SK-N-SH (cell line): ENCODE data around the gene ARHGAP6. TPM values are rescaled to one million over a fixed set of nuclear protein-coding genes. Genes with fewer than 3 reads are reported as not detected.

Experiments
- CTCF ChIA-PET: fragments of 300-600, 350-600 bp; formaldehyde crosslinking; extraction: SDS; loops from one replicate; lab custom pipeline; 2021; lab: Yijun Ruan, JAX
- POLR2A ChIA-PET: fragments of 350-600 bp; sonication (Branson Sonifier 250); formaldehyde crosslinking; extraction: SDS; loops from one replicate; lab custom pipeline; 2020; ENCODE audit warnings: antibody characterized with exemption, inconsistent platforms; lab: Yijun Ruan, JAX
- DNase-seq: peaks from one replicate; pipeline ENCODE4 v3.0.0; 2012
- H2AFZ ChIP-seq: fragments of 200-600 bp; sonication (generic); 2 replicates; pipeline ENCODE4 v1.8.1; 2016; ENCODE audit warnings: antibody characterized with exemption, mild to moderate bottlenecking, low read depth
- H3F3A ChIP-seq: fragments of 200-600 bp; sonication (generic); replicated peaks from 2 replicates; pipeline ENCODE3; 2016; ENCODE audit warnings: antibody characterized with exemption, mild to moderate bottlenecking; ENCODE audit not compliant: insufficient read depth
- H3K27ac ChIP-seq, 2 experiments: fragments of 200-500 bp in 1 of 2; fragments of 200-600 bp in 1 of 2; sonication (Bioruptor generic) in 1 of 2; sonication (generic), shearing (Covaris generic) in 1 of 2; 2 replicates each; pipeline versions ENCODE4 v1.5.1 to v1.6.1; 2014 to 2016; ENCODE audit warnings: low read depth in 2 of 2, inconsistent platforms in 1 of 2, low read length in 1 of 2, mild to moderate bottlenecking in 1 of 2, mixed read lengths in 1 of 2
- H3K27me3 ChIP-seq: fragments of 200-600 bp; sonication (generic), shearing (Covaris generic); 2 replicates; pipeline ENCODE4 v1.6.1; 2016; ENCODE audit warnings: mixed run types; ENCODE audit not compliant: insufficient read depth
- H3K36me3 ChIP-seq, 2 experiments: fragments of 200-500 bp in 1 of 2; fragments of 200-600 bp in 1 of 2; sonication (Bioruptor generic) in 1 of 2; sonication (generic) in 1 of 2; replicated peaks in 1 of 2; 2 replicates each; pipeline versions ENCODE3 to v1.5.1; 2014 to 2016; ENCODE audit warnings: low read length in 1 of 2, mild to moderate bottlenecking in 1 of 2; ENCODE audit not compliant: insufficient read depth in 2 of 2, control insufficient read depth in 1 of 2
- H3K4me1 ChIP-seq, 2 experiments: fragments of 200-500 bp in 1 of 2; fragments of 200-600 bp in 1 of 2; sonication (Bioruptor generic) in 1 of 2; sonication (generic), shearing (Covaris generic) in 1 of 2; 2 replicates each; pipeline versions ENCODE4 v1.5.1 to v1.6.1; 2014 to 2016; ENCODE audit warnings: low read depth in 1 of 2, low read length in 1 of 2, mixed run types in 1 of 2; ENCODE audit not compliant: insufficient read depth in 2 of 2, control insufficient read depth in 1 of 2
- H3K4me2 ChIP-seq: fragments of 200-600 bp; sonication (generic), shearing (Covaris generic); 2 replicates; pipeline ENCODE4 v1.6.1; 2017; ENCODE audit warnings: mixed run types
- H3K4me3 ChIP-seq, 2 experiments: fragments of 200-500 bp in 1 of 2; fragments of 200-600 bp in 1 of 2; sonication (Bioruptor generic) in 1 of 2; sonication (generic), shearing (Covaris generic) in 1 of 2; 2 replicates each; pipeline versions ENCODE4 v1.5.1 to v1.8.1; 2014 to 2016; ENCODE audit warnings: low read depth in 2 of 2, inconsistent platforms in 1 of 2, low read length in 1 of 2, mild to moderate bottlenecking in 1 of 2, mixed read lengths in 1 of 2, moderate library complexity in 1 of 2
- H3K79me2 ChIP-seq: fragments of 200-600 bp; sonication (generic); 2 replicates; pipeline ENCODE4 v1.8.1; 2017; ENCODE audit warnings: mild to moderate bottlenecking; ENCODE audit not compliant: insufficient read depth
- H3K9ac ChIP-seq: fragments of 200-600 bp; sonication (generic); 2 replicates; pipeline ENCODE4 v1.6.1; 2017; ENCODE audit warnings: mixed run types
- H3K9me2 ChIP-seq: fragments of 200-600 bp; sonication (generic); 2 replicates; pipeline ENCODE4 v1.6.1; 2017; ENCODE audit warnings: mixed run types
- H3K9me3 ChIP-seq: fragments of 200-600 bp; sonication (generic); 2 replicates; pipeline ENCODE4 v1.6.1; 2017; ENCODE audit warnings: mixed run types, mild to moderate bottlenecking, moderate library complexity
- H4K20me1 ChIP-seq: fragments of 200-600 bp; sonication (generic); 2 replicates; pipeline ENCODE4 v1.6.1; 2017; ENCODE audit warnings: mild to moderate bottlenecking, mixed run types; ENCODE audit not compliant: insufficient read depth
- CHD2 ChIP-seq: fragments of 150-350 bp; IDR thresholded peaks from 2 replicates; pipeline ENCODE4 v1.6.1; 2018; ENCODE audit warnings: low read length; ENCODE audit not compliant: partially characterized antibody
- ELF1 ChIP-seq: IDR thresholded peaks from 2 replicates; pipeline ENCODE4 v1.4.0; 2012
- EZH2phosphoT487 ChIP-seq: fragments of 200-600 bp; sonication (generic); IDR thresholded peaks from 2 replicates; pipeline ENCODE4 v1.6.1; 2017; ENCODE audit warnings: low read depth, mixed run types, mild to moderate bottlenecking, antibody characterized with exemption, moderate library complexity, borderline replicate concordance
- FOSL2 ChIP-seq: IDR thresholded peaks from 2 replicates; pipeline ENCODE4 v1.4.0; 2012; ENCODE audit warnings: low read depth, mild to moderate bottlenecking, moderate library complexity, borderline replicate concordance
- GABPA ChIP-seq: IDR thresholded peaks from 2 replicates; pipeline ENCODE4 v1.4.0; 2012; ENCODE audit warnings: low read depth, mild to moderate bottlenecking
- GATA2 ChIP-seq: sonication (generic); formaldehyde crosslinking; IDR thresholded peaks from 2 replicates; pipeline ENCODE4 v1.5.0; 2020; ENCODE audit warnings: mild to moderate bottlenecking, missing genetic modification reagents
- IRF3 ChIP-seq: fragments of 150-350 bp; IDR thresholded peaks from 2 replicates; pipeline ENCODE4 v1.6.1; 2016; ENCODE audit warnings: mild to moderate bottlenecking, low read depth, low read length
- MAX ChIP-seq: IDR thresholded peaks from 2 replicates; pipeline ENCODE4 v1.4.0; 2012; ENCODE audit warnings: low read depth
- MEF2A ChIP-seq: IDR thresholded peaks from 2 replicates; pipeline ENCODE4 v1.4.0; 2012; ENCODE audit warnings: low read depth, borderline replicate concordance
- NRF1 ChIP-seq: IDR thresholded peaks from 2 replicates; pipeline ENCODE4 v1.6.1; 2012; ENCODE audit warnings: low read depth, mild to moderate bottlenecking, low read length
- POLR2AphosphoS5 ChIP-seq: IDR thresholded peaks from 2 replicates; pipeline ENCODE4 v1.6.1; 2012; ENCODE audit warnings: low read depth, low read length
- RXRA ChIP-seq: IDR thresholded peaks from 2 replicates; pipeline ENCODE4 v1.4.0; 2012; ENCODE audit warnings: low read depth, mild to moderate bottlenecking, borderline replicate concordance
- TAF1 ChIP-seq: IDR thresholded peaks from 2 replicates; pipeline ENCODE4 v1.6.1; 2012; ENCODE audit warnings: low read depth, mild to moderate bottlenecking, low read length, moderate library complexity, borderline replicate concordance
- TCF12 ChIP-seq: IDR thresholded peaks from 2 replicates; pipeline ENCODE4 v1.4.0; 2012
- TEAD4 ChIP-seq: IDR thresholded peaks from 2 replicates; pipeline ENCODE4 v1.4.0; 2012; ENCODE audit warnings: mild to moderate bottlenecking, borderline replicate concordance; ENCODE audit not compliant: insufficient read depth
- WGBS: methylation state at CpG from one replicate; pipeline ENCODE4 v1.1.6; 2017; ENCODE audit warnings: low lambda C conversion rate; 5-methylcytosine and 5-hydroxymethylcytosine counted together
- polyA plus RNA-seq, 3 experiments: library from polyadenylated mRNA; depleted of rRNA; stranded (reverse); fragments of >200 nt; gene quantifications; 2 replicates each; pipeline ENCODE4 v1.2.3, GENCODE V29; 2012
- TF ChIP-seq, protein P1 (sequence below): fragments of 150-350 bp; IDR thresholded peaks from 2 replicates; pipeline ENCODE4 v1.6.1; 2017; ENCODE audit warnings: antibody characterized with exemption, low read length, low read depth, borderline replicate concordance
- TF ChIP-seq, protein P2 (sequence below): IDR thresholded peaks from 2 replicates; pipeline ENCODE4 v1.4.0; 2012; ENCODE audit warnings: low read depth, borderline replicate concordance
- TF ChIP-seq, protein P3 (sequence below): IDR thresholded peaks from 2 replicates; pipeline ENCODE4 v1.4.0; 2012; ENCODE audit warnings: low read depth, borderline replicate concordance
- TF ChIP-seq, protein P4 (sequence below): fragments of 200-600 bp; sonication (generic); IDR thresholded peaks from 2 replicates; pipeline ENCODE4 v1.6.1; 2017; ENCODE audit warnings: antibody characterized with exemption, mild to moderate bottlenecking, moderate library complexity

ARHGAP6 gene
- polyA plus RNA-seq, 1 of the 3 experiments (the other 2 are of a cell fraction): 0.16 TPM

DNA sequence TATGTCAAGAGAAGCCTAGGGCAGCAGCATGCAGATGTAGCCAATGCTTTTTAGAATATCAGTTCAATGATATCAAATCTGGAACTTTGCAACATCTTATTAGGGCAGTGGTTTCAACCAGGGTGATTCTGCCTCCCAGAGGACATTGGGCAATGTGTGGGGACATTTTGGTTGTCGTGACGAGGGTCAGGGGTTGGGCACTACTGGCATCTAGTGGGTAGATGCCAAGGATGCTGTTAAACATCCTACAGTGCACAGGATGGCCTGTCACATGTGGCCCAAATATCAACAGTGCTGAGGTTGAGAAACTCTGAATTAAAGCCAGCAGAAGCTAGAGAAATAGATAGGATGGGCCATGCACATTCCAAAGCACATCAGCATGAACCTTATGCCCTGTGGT lies 220.2 kb downstream of the ARHGAP6 start:
- Histone ChIP-seq H3K9me3 (no peaks in the 10 kb centered on the region), H2AFZ (no peak overlapping the region), H3K4me2 (peak overlapping the region; percentile 17; the same call in 1 of the 2 replicates), H3K4me1 (0 out of 4 replicates have a peak, but pooled peaks cover 0 to 6% of the 10 kb centered on the region in 2 experiments), H3K9me2 (no peaks in the 10 kb centered on the region), H4K20me1 (no peaks in the 10 kb centered on the region), H3K4me3 (no peak overlapping the region), H3K9ac (no peak overlapping the region), H3K27ac (no peak overlapping the region; a peak in 1 of 4 replicates), H3K79me2 (no peaks in the 10 kb centered on the region), H3K36me3 (no peaks in the 10 kb centered on the region), H3K27me3 (no peaks in the 10 kb centered on the region), H3F3A (peaks cover 17% of the 10 kb centered on the region)
- CTCF ChIA-PET: no interaction called here
- POLR2A ChIA-PET: no interaction called here
- TF ChIP-seq POLR2AphosphoS5: no peak
- no peak for TF ChIP-seq IRF3
- no peak for TF ChIP-seq MAX
- no peak for TF ChIP-seq GATA2 (CRISPR knock-in tag)
- TF ChIP-seq, protein P1, sequence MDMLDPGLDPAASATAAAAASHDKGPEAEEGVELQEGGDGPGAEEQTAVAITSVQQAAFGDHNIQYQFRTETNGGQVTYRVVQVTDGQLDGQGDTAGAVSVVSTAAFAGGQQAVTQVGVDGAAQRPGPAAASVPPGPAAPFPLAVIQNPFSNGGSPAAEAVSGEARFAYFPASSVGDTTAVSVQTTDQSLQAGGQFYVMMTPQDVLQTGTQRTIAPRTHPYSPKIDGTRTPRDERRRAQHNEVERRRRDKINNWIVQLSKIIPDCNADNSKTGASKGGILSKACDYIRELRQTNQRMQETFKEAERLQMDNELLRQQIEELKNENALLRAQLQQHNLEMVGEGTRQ: no peak
- TF ChIP-seq EZH2phosphoT487: no peak
- no peak for TF ChIP-seq RXRA
- TF ChIP-seq NRF1: no peak
- TF ChIP-seq TCF12: no peak
- 14% methylated on average over 1 of the region's 2 CpGs for WGBS
- DNase-seq: no peak

- 17% methylated on average over 3 of the region's 3 CpGs for WGBS
- Histone ChIP-seq H3K27ac (no peak overlapping the region), H3K4me2 (no peak overlapping the region), H4K20me1 (no peaks in the 10 kb centered on the region), H3K27me3 (no peaks in the 10 kb centered on the region), H3F3A (peaks cover 17% of the 10 kb centered on the region), H3K4me1 (0 out of 4 replicates have a peak, but pooled peaks cover 0 to 6% of the 10 kb centered on the region in 2 experiments), H3K9ac (no peak overlapping the region), H3K9me2 (no peaks in the 10 kb centered on the region), H3K4me3 (no peak overlapping the region)
- CTCF ChIA-PET: no interaction called here
- DNase-seq: no peak
- TF ChIP-seq ELF1: no peak
- no peak for TF ChIP-seq EZH2phosphoT487
- no peak for TF ChIP-seq POLR2AphosphoS5
- no peak for TF ChIP-seq FOSL2
- no peak for TF ChIP-seq RXRA
- no peak for TF ChIP-seq GABPA
- no peak for TF ChIP-seq TCF12
- TF ChIP-seq, protein P2, sequence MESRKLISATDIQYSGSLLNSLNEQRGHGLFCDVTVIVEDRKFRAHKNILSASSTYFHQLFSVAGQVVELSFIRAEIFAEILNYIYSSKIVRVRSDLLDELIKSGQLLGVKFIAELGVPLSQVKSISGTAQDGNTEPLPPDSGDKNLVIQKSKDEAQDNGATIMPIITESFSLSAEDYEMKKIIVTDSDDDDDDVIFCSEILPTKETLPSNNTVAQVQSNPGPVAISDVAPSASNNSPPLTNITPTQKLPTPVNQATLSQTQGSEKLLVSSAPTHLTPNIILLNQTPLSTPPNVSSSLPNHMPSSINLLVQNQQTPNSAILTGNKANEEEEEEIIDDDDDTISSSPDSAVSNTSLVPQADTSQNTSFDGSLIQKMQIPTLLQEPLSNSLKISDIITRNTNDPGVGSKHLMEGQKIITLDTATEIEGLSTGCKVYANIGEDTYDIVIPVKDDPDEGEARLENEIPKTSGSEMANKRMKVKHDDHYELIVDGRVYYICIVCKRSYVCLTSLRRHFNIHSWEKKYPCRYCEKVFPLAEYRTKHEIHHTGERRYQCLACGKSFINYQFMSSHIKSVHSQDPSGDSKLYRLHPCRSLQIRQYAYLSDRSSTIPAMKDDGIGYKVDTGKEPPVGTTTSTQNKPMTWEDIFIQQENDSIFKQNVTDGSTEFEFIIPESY: no peak
- no peak for TF ChIP-seq NRF1
- TF ChIP-seq, protein P3, sequence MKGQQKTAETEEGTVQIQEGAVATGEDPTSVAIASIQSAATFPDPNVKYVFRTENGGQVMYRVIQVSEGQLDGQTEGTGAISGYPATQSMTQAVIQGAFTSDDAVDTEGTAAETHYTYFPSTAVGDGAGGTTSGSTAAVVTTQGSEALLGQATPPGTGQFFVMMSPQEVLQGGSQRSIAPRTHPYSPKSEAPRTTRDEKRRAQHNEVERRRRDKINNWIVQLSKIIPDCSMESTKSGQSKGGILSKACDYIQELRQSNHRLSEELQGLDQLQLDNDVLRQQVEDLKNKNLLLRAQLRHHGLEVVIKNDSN: no peak
- no peak for TF ChIP-seq MAX
- no peak for TF ChIP-seq GATA2 (CRISPR knock-in tag)
- TF ChIP-seq, protein P4, sequence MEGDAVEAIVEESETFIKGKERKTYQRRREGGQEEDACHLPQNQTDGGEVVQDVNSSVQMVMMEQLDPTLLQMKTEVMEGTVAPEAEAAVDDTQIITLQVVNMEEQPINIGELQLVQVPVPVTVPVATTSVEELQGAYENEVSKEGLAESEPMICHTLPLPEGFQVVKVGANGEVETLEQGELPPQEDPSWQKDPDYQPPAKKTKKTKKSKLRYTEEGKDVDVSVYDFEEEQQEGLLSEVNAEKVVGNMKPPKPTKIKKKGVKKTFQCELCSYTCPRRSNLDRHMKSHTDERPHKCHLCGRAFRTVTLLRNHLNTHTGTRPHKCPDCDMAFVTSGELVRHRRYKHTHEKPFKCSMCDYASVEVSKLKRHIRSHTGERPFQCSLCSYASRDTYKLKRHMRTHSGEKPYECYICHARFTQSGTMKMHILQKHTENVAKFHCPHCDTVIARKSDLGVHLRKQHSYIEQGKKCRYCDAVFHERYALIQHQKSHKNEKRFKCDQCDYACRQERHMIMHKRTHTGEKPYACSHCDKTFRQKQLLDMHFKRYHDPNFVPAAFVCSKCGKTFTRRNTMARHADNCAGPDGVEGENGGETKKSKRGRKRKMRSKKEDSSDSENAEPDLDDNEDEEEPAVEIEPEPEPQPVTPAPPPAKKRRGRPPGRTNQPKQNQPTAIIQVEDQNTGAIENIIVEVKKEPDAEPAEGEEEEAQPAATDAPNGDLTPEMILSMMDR: no peak
- no peak for TF ChIP-seq TEAD4
- TF ChIP-seq TAF1: no peak
- no peak for TF ChIP-seq CHD2
- no peak for TF ChIP-seq MEF2A
- TF ChIP-seq, all 33 proteins: peak for 0
- POLR2A ChIA-PET: no interaction called here
- no peaks in the 10 kb centered on the region for H3K79me2 ChIP-seq
- H3K9me3 ChIP-seq: no peaks in the 10 kb centered on the region
- H3K36me3 ChIP-seq: no peaks in the 10 kb centered on the region
- H2AFZ ChIP-seq: no peak overlapping the region
These were observed 221.7 kb downstream of the ARHGAP6 start for GRCh38 chrX:11444052-11444451.
